ENCODE data around the gene TMEM121.
"Not testable (repeated sequence)": the region's sequence is repeated elsewhere in the genome, so short reads cannot be mapped to it uniquely, and the experiment has no call there.

The TMEM121 gene

GRCh38 chr14:105571181-105571951, 45.0 kb downstream of the TMEM121 start:
- not testable (repeated sequence) for DNase-seq

DNA sequence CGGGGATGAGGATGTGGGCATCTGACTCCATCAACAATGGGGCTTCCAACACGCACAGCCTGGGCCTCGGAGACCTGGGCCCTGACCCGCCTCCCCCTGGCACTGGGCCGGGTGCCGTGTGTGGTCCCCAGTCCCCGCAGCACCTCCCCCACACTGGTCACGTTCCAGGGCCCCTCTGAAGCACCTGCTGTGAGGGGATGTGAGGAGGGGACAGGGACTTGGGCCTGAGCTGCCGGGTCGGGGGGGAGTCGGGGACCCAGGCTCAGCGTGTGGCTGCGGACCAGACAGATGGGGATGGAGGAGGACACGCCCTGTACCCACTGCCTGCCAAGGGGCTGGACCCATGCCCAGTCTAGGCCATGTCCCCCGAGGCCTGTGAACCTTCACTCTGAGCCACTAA, 45.7 kb downstream of the TMEM121 start:
- DNase-seq = not testable (repeated sequence)

DNA sequence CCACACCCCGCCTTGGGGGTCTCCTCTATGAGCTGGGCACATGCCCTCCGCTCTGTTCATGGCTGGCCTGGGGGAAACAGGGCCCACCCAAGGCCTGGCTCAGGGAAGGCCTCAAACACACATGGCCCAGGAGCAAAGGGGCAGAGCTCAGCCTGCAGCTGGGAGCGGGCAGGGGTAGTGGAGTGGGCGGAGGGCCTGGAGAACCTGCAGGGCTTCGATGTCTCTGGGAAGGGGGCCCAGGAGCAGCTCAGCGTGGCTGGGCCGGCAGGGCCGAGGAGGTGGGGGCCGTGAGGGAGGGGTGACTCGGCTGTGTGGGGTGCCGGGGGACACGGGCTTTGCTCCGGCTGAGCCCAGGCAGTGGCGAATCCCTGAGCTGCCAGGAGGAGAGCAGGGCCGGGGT, 47.5 kb downstream of the TMEM121 start:
- not testable (repeated sequence) for DNase-seq

GRCh38 chr14:105574411-105574810, 48.0 kb downstream of the TMEM121 start:
- DNase-seq = not testable (repeated sequence)

DNA sequence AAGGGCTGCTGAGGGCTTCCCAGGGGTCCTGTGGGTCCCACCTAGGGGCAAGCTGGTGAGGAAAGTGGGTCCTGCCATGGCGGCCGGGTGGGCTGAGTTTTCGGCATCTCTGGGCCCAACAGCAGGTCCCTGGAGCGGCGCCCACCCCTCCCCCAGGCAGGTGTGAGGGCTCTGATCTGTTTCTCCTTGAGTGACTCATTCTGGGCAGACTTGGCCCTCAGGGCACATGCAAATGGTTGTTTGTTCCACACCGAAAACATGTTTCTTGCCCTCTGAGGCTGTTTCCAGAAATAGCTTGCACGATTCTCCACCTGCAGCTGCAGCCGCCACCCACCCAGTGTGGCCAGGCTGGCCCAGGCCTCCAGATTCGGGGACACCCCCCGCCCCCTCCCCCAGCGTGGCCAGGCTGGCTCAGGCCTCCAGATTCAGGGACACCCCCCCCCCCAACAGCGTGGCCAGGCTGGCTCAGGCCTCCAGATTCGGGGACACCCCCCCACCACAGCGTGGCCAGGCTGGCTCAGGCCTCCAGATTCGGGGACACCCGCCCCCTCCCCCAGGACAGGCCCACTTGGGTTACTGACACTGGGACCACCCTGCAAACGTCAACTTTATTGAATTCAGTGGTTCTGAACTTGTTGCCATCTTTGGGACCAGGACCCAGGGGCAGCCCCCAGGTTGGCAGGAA, 48.8 kb downstream of the TMEM121 start:
- not testable (repeated sequence) for DNase-seq

DNA sequence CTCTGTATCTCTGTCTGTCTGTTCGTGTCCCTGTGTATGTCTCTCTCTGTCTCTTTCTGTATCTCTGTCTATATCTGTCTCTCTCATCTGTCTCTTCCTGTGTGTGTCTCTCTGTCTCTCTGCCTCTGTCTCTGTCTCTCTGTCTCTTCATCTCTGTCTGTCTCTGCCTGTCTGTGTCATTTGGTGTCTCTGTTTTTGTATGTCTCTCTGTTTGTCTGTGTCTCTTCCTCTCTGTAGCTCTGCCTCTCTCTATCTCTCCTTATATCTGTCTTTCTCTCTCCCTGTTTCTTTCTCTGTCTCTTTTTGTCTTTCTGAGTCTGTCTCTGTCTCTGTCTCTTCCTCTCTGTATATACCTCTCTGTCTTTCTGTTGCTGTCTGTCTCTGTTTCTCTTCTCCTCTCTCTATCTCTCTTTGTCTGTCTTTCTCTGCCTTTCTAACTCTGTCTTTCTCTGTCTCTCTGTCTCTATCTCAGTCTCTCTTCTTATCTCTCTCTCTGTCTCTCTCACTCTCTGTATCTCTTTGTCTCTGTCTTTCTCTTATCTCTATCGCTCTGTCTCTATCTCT, 50.2 kb downstream of the TMEM121 start:
- DNase-seq = no peak

DNA sequence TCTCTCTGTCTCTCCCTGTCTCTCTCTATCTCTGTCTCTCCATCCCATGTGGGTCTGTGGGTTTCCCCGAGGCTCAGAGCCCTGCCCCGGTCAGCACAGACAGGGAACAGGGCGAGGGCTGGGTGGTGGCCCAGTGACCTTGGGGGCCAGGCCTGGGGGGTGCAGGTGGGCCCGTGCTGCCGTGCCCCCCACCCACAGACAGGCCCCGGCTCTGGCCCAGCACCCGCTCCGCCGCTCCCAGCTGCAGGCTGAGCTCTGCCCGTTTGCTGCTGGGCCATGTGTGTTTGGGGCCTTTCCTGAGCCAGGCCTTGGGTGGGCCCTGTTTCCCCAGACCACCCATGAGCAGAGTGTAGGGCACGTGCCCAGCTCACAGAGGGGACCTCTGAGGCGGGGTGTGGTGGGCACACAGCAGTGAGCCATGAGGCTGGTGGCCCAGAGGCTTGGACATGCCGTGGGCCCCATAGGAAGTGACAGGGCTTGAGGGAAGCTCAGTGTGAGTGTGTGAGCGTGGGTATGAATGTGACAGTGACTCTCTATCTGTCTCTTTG, 51.0 kb downstream of the TMEM121 start:
- no peak for DNase-seq

DNA sequence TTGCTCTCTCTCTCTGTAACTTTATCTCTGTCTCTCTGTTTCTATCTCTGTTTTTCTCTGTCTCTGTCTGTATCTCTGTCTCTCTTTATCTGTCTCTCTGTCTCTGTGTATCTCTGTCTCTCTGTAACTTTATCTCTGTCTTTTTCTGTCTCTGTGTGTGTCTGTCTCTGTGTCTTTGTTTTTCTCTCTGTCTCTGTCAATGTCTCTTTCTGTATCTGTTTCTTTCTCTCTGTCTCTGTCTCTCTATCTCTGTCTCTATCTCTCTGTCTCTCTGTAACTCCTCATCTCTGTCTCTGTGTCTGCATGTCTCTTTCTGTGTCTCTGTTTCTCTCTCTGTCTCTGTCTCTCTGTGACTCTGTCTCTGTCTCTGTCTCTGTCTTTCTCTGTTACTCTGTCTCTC, 51.7 kb downstream of the TMEM121 start:
- no peak for DNase-seq

DNA sequence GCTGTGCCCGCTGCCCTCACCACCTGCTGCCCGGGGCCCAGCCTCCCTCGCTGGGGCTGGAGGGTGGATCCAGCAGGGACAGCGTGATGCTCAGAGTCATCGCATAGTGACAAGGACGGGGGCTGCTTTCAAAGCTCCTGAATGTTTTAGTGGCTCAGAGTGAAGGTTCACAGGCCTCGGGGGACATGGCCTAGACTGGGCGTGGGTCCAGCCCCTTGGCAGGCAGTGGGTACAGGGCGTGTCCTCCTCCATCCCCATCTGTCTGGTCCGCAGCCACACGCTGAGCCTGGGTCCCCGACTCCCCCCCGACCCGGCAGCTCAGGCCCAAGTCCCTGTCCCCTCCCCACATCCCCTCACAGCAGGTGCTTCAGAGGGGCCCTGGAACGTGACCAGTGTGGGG, 52.8 kb downstream of the TMEM121 start:
- DNase-seq = not testable (repeated sequence)

Measured in NCI-H2227 treated with DMSO at 0.1 percent for 48 hours (cell line).